ENCODE measurements around the gene SPTBN1.

GRCh38 chr2:54681416-54681815 lies 225.3 kb downstream of the SPTBN1 start:
- TF ChIP-seq EZH2 (IDR thresholded peaks at IDR 0.05; ENCODE audit: insufficient read depth, poor library complexity, severe bottlenecking), result no peak
- TF ChIP-seq EZH2phosphoT487 (IDR thresholded peaks at IDR 0.05; ENCODE audit: insufficient read depth, low read depth), result no peak

Data from GM23248 (cell line).